ENCODE measurements around the gene MAD1L1. TPM values are rescaled to one million over a fixed set of nuclear protein-coding genes. Genes with fewer than 3 reads are reported as not detected.

MAD1L1 gene
- total and polyA plus RNA-seq, 2 of the 4 experiments (the other 2 are of a cell fraction), result 29.0 to 40.9 TPM

DNA sequence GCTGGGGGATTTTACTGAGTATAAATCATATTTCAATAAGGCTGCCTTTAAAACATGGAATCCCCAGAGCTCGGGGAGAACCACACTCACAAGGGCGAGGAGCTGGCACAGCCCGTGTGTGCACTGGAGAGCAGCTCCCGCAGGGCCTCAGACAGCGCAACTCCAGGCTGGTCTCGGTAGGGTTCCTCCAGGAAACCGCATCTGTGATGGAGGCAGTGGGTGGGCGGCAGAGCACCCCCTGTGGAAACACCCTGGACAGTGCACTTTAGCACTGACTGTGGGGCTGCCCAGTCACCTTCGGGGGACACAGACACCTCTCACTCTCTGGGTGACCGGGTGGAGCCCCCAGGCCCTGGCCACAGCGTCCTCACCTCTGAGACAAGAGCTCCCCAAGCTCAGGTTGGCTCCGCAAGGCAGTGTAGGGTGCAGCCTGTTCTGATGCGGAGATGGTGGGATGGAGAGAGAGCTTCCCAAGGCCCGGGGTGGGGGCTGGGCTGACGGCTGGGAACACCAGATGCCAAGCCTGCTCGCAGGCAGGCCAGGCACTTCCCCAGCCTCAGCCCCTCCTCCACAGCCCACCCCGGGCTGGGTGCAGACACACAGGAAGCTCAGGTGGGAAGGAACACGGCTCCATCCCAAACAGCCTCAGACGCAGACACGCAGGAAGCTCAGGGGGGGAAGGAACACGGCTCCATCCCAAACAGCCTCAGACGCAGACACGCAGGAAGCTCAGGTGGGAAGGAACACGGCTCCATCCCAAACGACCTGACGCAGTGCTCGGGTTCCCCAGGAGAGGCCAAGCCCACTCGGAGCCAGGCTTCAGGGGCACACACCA is 224.4 kb downstream of the MAD1L1 start:
- H4K20me1 ChIP-seq (ENCODE audit: insufficient read depth, low read length), result no peaks in the 10 kb centered on the region; the same call in 1 of the 2 replicates
- 0 out of 2 replicates have a peak, but pooled peaks cover 2% of the 10 kb centered on the region for H3K36me3 ChIP-seq (ENCODE audit: control insufficient read depth, insufficient read depth, low read length)
- no peak overlapping the region for H3K14ac ChIP-seq (replicated peaks; ENCODE audit: low read depth, low read length)
- ChIA-PET POLR2A (ENCODE audit: unreplicated experiment) (no interaction called here), CTCF (no interaction called here)
- H2BK20ac ChIP-seq (ENCODE audit: low read depth, low read length), result no peak overlapping the region
- intact Hi-C loops (cut with micrococcal nuclease), result no loop called here
- no peak overlapping the region for H2AK5ac ChIP-seq (ENCODE audit: low read depth, low read length)
- H3K18ac ChIP-seq (ENCODE audit: low read depth, low read length), result no peak overlapping the region
- no peak overlapping the region for H4K8ac ChIP-seq (ENCODE audit: low read depth in 2 of 2, low read length in 2 of 2)
- in situ Hi-C loops (cut with MboI; ENCODE audit: low sequenced_read_pairs), result no loop called here
- H4K5ac ChIP-seq (ENCODE audit: low read depth, low read length), result no peak overlapping the region
- H3K4me3 ChIP-seq (ENCODE audit: insufficient read depth, low read depth, low read length), result no peak overlapping the region
- dilution Hi-C loops (cut with HindIII; ENCODE audit: low sequenced_read_pairs, unreplicated experiment), result no loop called here
- no peak overlapping the region for H2AFZ ChIP-seq (replicated peaks; ENCODE audit: low read length, poor library complexity)
- WGBS, 2 experiments (ENCODE audit: extremely low coverage in 2 of 2, insufficient read length in 1 of 2), result no CpG with 5 or more reads among the region's 28 CpGs
- H3K56ac ChIP-seq (ENCODE audit: extremely low read depth, insufficient read depth, low read length), result no peak overlapping the region
- H2BK5ac ChIP-seq (ENCODE audit: low read depth, low read length, poor library complexity, severe bottlenecking), result no peak overlapping the region
- H3K9me3 ChIP-seq (ENCODE audit: control insufficient read depth, insufficient read depth, low read length), result no peaks in the 10 kb centered on the region
- ATAC-seq (ENCODE audit: low read depth) (no peak), DNase-seq (no peak)
- no peak overlapping the region for H2AK9ac ChIP-seq (replicated peaks; ENCODE audit: low read depth, low read length, poor library complexity)
- H3K23ac ChIP-seq (ENCODE audit: low read depth, low read length), result no peak overlapping the region
- H3K4ac ChIP-seq (ENCODE audit: low read depth, low read length), result no peak overlapping the region
- H2BK15ac ChIP-seq (ENCODE audit: low read depth, low read length), result no peak overlapping the region
- no peak overlapping the region for H4K91ac ChIP-seq (ENCODE audit: insufficient read depth, low read depth, low read length)
- no peaks in the 10 kb centered on the region for H3K9me1 ChIP-seq (ENCODE audit: insufficient read depth, low read length)
- H3K27ac ChIP-seq (ENCODE audit: insufficient read depth, low read length), result no peak overlapping the region
- H3K4me1 ChIP-seq (ENCODE audit: control insufficient read depth, insufficient read depth, low read length), result peaks cover 7% of the 10 kb centered on the region; the same call in 1 of the 2 replicates
- H3K9ac ChIP-seq (ENCODE audit: low read depth, low read length), result no peak overlapping the region
- no TSS peak for BruUV-seq (replicated peaks)
- H3K27me3 ChIP-seq (ENCODE audit: control insufficient read depth, insufficient read depth, low read length), result no peaks in the 10 kb centered on the region
- no peak overlapping the region for H2BK120ac ChIP-seq (ENCODE audit: low read depth, low read length)
- peaks cover 0 to 4% of the 10 kb centered on the region in 2 experiments; a peak in 1 of 4 replicates for H3K79me1 ChIP-seq (ENCODE audit: low read depth in 1 of 2, low read length in 2 of 2)
- no peak overlapping the region for H3K4me2 ChIP-seq (ENCODE audit: low read depth, low read length)
- TF ChIP-seq BHLHE40 (IDR thresholded peaks at IDR 0.05; ENCODE audit: low read depth, low read length) (no peak), ELK1 (IDR thresholded peaks at IDR 0.05; ENCODE audit: borderline replicate concordance, low read depth, low read length) (no peak), RCOR1 (IDR thresholded peaks at IDR 0.05; ENCODE audit: insufficient replicate concordance, low read length) (no peak), POLR2A (IDR thresholded peaks at IDR 0.05; ENCODE audit: low read depth, low read length) (no peak), CTCF (conservative IDR thresholded peaks at IDR 0.05; ENCODE audit: low read depth, low read length) (no peak), MAZ (IDR thresholded peaks at IDR 0.05; ENCODE audit: borderline replicate concordance, low read depth, low read length) (no peak), MAFK (IDR thresholded peaks at IDR 0.05; ENCODE audit: low read depth, low read length) (no peak), CEBPB (IDR thresholded peaks at IDR 0.05; ENCODE audit: low read depth, low read length) (no peak), CHD1 (IDR thresholded peaks at IDR 0.05; ENCODE audit: low read depth, low read length) (no peak)
- TF ChIP-seq, protein P1, sequence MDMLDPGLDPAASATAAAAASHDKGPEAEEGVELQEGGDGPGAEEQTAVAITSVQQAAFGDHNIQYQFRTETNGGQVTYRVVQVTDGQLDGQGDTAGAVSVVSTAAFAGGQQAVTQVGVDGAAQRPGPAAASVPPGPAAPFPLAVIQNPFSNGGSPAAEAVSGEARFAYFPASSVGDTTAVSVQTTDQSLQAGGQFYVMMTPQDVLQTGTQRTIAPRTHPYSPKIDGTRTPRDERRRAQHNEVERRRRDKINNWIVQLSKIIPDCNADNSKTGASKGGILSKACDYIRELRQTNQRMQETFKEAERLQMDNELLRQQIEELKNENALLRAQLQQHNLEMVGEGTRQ (IDR thresholded peaks at IDR 0.05; ENCODE audit: low read depth, low read length), result no peak
